PFSK-1 (cell line): ENCODE results near the gene YTHDF1.

Experiments
- FOXP2 ChIP-seq: optimal IDR thresholded peaks from 2 replicates; pipeline ENCODE3; 2011; ENCODE audit warnings: borderline replicate concordance, control low read depth, inconsistent platforms; ENCODE audit not compliant: insufficient read depth; ENCODE audit errors: extremely low read length, extremely low read depth
- POLR2AphosphoS5 ChIP-seq: IDR thresholded peaks from 2 replicates; pipeline ENCODE4 v1.6.1; 2012; ENCODE audit warnings: low read depth, mild to moderate bottlenecking, control low read depth, low read length, moderate library complexity
- SIN3A ChIP-seq: IDR thresholded peaks from 2 replicates; pipeline ENCODE4 v1.6.1; 2012; ENCODE audit warnings: mild to moderate bottlenecking, low read length, moderate library complexity, borderline replicate concordance; ENCODE audit not compliant: insufficient read depth
- TAF1 ChIP-seq: IDR thresholded peaks from 2 replicates; pipeline ENCODE4 v1.6.1; 2012; ENCODE audit warnings: low read length, control low read depth, borderline replicate concordance; ENCODE audit not compliant: insufficient read depth
- TF ChIP-seq, protein P1 (sequence below), 2 experiments: IDR thresholded peaks; 2 replicates each; pipeline versions ENCODE4 v1.6.1 to v1.8.0; 2011 to 2012; ENCODE audit warnings: low read depth in 2 of 2, low read length in 2 of 2, control low read depth in 1 of 2, inconsistent platforms in 1 of 2, mild to moderate bottlenecking in 1 of 2, moderate library complexity in 1 of 2; ENCODE audit not compliant: insufficient read depth in 1 of 2

Gene YTHDF1

DNA sequence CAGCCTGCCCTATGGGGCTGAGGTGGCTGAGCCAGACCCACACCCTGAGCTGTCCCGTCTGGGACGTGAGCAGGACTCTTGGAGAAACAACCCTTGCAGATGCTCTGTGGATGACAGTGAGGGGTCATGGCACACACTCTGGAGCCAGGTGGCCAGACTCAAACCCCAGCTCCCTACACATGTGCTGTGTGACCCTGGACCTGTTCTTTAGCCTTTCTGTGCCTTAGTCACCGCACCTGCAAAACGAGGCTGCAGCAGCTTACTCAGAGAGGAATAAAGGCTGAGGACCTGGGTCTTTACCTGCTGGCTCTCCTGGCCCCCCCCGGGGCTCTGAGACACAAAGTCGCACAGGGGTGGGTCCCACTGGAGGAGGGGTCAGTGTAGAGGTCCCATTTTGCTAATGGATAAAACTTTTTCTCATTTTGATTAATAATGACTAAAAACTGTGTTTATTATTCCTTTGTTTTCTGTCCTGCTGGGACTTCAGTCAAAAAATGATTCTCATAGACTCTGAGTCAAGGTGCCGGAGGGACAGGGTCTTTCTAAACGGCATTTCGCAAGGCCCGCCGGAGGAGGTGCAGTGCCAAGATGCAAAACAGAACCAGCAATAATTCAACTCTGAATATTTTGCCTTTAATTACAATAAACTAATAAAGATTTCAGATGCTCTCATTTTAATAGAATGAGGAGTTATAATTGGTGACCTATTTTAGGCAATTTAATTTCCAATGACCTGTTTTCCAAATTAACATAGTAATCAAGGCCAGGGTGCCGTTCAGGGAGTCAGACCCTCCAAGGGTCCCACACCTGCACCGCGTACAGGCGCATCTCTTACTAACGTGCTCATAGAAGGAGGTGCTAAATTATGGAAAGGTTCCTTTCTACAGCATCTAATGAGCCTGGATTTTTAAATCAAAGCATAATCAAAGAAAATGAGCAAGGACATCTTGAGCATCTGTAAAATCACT lies 62.4 kb downstream of the YTHDF1 start:
- TF ChIP-seq, protein P1, sequence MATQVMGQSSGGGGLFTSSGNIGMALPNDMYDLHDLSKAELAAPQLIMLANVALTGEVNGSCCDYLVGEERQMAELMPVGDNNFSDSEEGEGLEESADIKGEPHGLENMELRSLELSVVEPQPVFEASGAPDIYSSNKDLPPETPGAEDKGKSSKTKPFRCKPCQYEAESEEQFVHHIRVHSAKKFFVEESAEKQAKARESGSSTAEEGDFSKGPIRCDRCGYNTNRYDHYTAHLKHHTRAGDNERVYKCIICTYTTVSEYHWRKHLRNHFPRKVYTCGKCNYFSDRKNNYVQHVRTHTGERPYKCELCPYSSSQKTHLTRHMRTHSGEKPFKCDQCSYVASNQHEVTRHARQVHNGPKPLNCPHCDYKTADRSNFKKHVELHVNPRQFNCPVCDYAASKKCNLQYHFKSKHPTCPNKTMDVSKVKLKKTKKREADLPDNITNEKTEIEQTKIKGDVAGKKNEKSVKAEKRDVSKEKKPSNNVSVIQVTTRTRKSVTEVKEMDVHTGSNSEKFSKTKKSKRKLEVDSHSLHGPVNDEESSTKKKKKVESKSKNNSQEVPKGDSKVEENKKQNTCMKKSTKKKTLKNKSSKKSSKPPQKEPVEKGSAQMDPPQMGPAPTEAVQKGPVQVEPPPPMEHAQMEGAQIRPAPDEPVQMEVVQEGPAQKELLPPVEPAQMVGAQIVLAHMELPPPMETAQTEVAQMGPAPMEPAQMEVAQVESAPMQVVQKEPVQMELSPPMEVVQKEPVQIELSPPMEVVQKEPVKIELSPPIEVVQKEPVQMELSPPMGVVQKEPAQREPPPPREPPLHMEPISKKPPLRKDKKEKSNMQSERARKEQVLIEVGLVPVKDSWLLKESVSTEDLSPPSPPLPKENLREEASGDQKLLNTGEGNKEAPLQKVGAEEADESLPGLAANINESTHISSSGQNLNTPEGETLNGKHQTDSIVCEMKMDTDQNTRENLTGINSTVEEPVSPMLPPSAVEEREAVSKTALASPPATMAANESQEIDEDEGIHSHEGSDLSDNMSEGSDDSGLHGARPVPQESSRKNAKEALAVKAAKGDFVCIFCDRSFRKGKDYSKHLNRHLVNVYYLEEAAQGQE (IDR thresholded peaks at IDR 0.05; ENCODE audit: insufficient read depth in 1 of 2, low read depth in 2 of 2, low read length in 2 of 2) = no peak
- no peak for TF ChIP-seq POLR2AphosphoS5
- TF ChIP-seq SIN3A = no peak
- TF ChIP-seq TAF1 = no peak
- no peak for TF ChIP-seq FOXP2

DNA sequence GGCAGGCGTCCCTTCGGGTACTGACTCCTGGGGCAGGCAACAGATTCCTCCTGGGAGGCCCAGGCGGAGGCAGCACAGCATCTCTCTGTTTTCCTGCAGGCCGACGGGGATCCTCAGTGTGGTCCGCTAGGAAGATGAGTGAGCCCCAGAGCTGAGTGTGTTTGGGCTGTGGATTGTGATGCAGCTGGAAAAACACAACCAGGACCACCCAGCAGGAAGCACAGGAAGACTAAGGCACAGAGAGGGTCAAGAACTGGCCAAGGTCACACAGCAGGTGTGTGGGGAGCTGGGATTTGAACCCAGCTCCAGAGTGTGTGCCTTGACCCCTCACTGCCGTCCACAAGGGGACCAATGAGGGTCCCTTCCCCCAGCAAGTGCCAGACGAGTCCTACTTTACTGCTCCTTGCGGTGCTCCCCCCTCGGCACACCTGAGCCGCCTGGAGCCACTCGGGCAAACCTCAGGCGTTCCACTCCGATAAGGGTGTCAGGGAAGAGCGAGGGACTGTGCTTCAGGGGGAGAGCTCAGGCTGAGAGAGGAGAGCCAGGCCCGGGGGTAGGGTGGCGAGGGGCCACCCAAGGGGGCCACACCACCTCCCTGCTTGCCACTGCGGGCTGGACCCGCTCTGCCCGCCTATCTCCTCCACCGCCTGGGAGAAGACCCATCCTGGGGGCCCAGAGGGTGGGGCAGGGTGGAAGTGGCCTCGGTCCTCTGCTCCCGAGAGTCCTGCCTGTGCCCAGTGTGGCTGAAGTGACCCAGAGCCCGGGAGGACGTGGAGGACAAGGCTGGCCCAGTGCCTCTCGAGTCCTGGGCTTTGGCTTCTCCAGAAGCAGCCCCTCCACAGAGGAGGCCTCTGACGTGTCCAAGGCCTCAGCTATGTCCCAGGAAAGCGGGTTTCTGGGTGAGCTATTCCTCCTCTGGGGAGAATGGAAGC lies 63.3 kb downstream of the YTHDF1 start:
- TF ChIP-seq SIN3A = no peak
- no peak for TF ChIP-seq TAF1
- TF ChIP-seq, protein P1 (IDR thresholded peaks at IDR 0.05; ENCODE audit: insufficient read depth in 1 of 2, low read depth in 2 of 2, low read length in 2 of 2) = no peak
- no peak for TF ChIP-seq POLR2AphosphoS5
- TF ChIP-seq FOXP2 = no peak

DNA sequence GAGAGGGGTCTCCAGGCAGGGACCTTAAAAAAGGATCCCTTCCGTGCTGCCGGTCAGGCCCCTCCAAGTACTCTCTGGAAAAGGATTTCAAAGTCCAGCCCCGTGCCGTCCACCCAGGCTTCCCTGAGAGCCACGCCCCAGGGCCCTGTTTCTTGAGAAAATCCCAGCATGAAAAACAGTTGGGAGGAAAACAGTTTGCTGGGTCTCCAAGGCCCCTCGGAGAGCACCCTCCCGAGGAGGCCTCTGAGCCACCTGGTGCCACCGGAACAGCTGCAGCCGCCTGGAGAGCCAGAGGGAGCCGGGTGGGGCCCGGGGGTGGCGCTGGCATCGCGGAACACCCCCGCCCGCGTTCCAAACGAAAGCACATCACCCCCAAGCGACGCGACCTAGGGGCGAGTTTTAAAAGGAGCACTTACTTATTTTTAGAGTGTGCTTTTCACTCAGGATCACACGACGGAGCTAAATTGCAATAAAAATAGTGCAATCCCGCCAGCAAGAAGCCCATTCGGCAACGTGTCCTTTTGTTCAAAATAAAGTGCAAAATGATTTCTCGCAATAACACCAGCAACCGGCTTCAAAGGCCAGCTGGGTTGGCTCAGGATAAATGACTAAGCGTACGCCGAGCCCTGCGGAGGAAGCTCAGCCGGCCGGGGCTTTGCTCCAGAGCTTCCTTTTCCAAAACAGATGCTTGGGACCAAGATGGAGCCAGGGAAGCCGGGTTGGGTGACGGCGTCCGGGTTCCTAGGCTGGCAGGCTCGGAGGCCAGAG lies 64.2 kb downstream of the YTHDF1 start:
- no peak for TF ChIP-seq TAF1
- TF ChIP-seq, protein P1 (IDR thresholded peaks at IDR 0.05; ENCODE audit: insufficient read depth in 1 of 2, low read depth in 2 of 2, low read length in 2 of 2) = no peak
- TF ChIP-seq FOXP2 = no peak

DNA sequence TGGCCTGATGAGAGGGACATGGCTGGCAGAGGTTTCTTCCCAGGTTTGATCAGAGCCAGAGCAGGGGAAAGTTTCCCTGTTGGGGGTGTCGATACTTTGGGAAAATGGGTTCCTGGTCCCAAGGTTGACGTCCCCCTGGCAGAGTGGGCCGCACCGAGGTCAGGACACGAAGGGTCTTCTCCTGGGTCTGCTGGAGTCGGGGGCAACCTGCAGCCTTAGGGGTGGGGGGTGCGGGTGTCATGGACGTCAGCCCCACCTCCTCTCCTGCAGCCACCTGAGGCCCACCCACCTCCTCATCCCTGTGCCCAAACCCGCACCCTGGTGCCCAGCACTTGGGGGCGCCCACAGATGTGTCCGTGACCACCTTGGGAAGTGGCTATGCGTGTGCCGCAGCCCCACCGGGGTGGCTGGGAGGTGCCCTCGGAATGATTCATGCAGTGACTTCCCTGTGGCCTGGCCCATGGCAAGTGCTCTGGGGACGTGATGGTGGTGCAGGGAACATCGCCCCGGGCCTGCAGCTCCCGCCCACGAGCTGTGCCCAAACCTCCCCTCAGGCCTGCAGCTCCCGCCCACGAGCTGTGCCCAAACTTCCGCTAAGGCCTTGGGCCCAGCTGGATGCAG lies 64.9 kb downstream of the YTHDF1 start:
- TF ChIP-seq FOXP2 (no peak), SIN3A (no peak), POLR2AphosphoS5 (no peak), TAF1 (no peak)
- TF ChIP-seq, protein P1 (IDR thresholded peaks at IDR 0.05; ENCODE audit: insufficient read depth in 1 of 2, low read depth in 2 of 2, low read length in 2 of 2) = no peak
